Suppressor macrophage (primary cell): Measurements from ENCODE around the gene PDE11A.
"Not testable (repeated sequence)": the region's sequence is repeated elsewhere in the genome, so short reads cannot be mapped to it uniquely, and the experiment has no call there.

ENCODE experiments used
- DNase-seq, 4 experiments: peaks; one replicate each; pipeline ENCODE4 v3.0.0-alpha.2; 2020 to 2022

Gene PDE11A

GRCh38 chr2:177812713-177813396 lies 259.7 kb downstream of the PDE11A start:
- DNase-seq, result no peak

- DNase-seq, result peak in 1 of 4 experiments; percentile 0
Measured at GRCh38 chr2:177810906-177811305, 261.7 kb downstream of the PDE11A start.

GRCh38 chr2:177808984-177809809 lies 263.4 kb downstream of the PDE11A start:
- no peak for DNase-seq

GRCh38 chr2:177806025-177806424 lies 266.6 kb downstream of the PDE11A start:
- no peak for DNase-seq

GRCh38 chr2:177799531-177799930 lies 273.0 kb downstream of the PDE11A start:
- peak in 1 of 4 experiments; percentile 4 for DNase-seq

GRCh38 chr2:177797808-177798207 lies 274.8 kb downstream of the PDE11A start:
- DNase-seq, result no peak

- no peak for DNase-seq
Measured at GRCh38 chr2:177796654-177797415, 275.7 kb downstream of the PDE11A start.

- no peak for DNase-seq
Measured at GRCh38 chr2:177796011-177796410, 276.6 kb downstream of the PDE11A start.

GRCh38 chr2:177785143-177785542 lies 287.4 kb downstream of the PDE11A start:
- DNase-seq, result not testable (repeated sequence)

- no peak for DNase-seq
Measured at GRCh38 chr2:177784745-177785067, 287.9 kb downstream of the PDE11A start.

GRCh38 chr2:177783835-177784744 lies 288.5 kb downstream of the PDE11A start:
- DNase-seq, result peak in 1 of 4 experiments; percentile 8

GRCh38 chr2:177783091-177783490 lies 289.5 kb downstream of the PDE11A start:
- DNase-seq, result no peak

GRCh38 chr2:177782613-177783012 lies 290.0 kb downstream of the PDE11A start:
- no peak for DNase-seq

- no peak for DNase-seq
Measured at GRCh38 chr2:177778472-177778871, 294.1 kb downstream of the PDE11A start.

GRCh38 chr2:177772529-177772928 lies 300.0 kb downstream of the PDE11A start:
- DNase-seq, result peak; percentile 60 to 67 (median 62)

- DNase-seq, result no peak
Measured at GRCh38 chr2:177771191-177771590, 301.4 kb downstream of the PDE11A start.

- DNase-seq, result no peak
Measured at GRCh38 chr2:177767768-177768167, 304.8 kb downstream of the PDE11A start.

- no peak for DNase-seq
Measured at GRCh38 chr2:177765698-177766097, 306.9 kb downstream of the PDE11A start.

- DNase-seq, result peak; percentile 81 to 86 (median 84)
Measured at GRCh38 chr2:177763531-177764265, 308.9 kb downstream of the PDE11A start.

GRCh38 chr2:177759443-177759842 lies 313.1 kb downstream of the PDE11A start:
- DNase-seq, result no peak

GRCh38 chr2:177758591-177759371 lies 313.8 kb downstream of the PDE11A start:
- DNase-seq, result peak in 3 of 4 experiments; percentile 19 to 26 (median 21)
